Kidney (tissue), 14 donors: ENCODE results near the gene CCT7. TPM values are rescaled to one million over a fixed set of nuclear protein-coding genes. Genes with fewer than 3 reads are reported as not detected.

Experiments used
- DNase-seq, 5 donors: peaks; one replicate each; pipeline ENCODE4 v3.0.0-alpha.2; 2013 to 2020
- FAIRE-seq: peaks from 2 replicates; lab custom pipeline; 2012; peaks lifted over from hg19 to GRCh38; lab: Jason Lieb, UNC
- H3K27ac ChIP-seq, 2 donors: one replicate each; pipeline ENCODE4 v1.7.0; 2013; ENCODE audit warnings: low read depth in 2 of 2, low read length in 2 of 2, inconsistent platforms in 1 of 2
- H3K27me3 ChIP-seq: one replicate; pipeline ENCODE4 v1.7.1; 2013; ENCODE audit warnings: low read length, inconsistent platforms; ENCODE audit not compliant: control insufficient read depth, insufficient read depth
- H3K36me3 ChIP-seq, 3 donors: one replicate each; pipeline versions ENCODE4 v1.7.0 to v1.7.1; 2013; ENCODE audit warnings: low read length in 3 of 3, control low read depth in 1 of 3, inconsistent platforms in 1 of 3; ENCODE audit not compliant: insufficient read depth in 3 of 3, control insufficient read depth in 2 of 3
- H3K4me1 ChIP-seq, 3 donors: one replicate each; pipeline versions ENCODE4 v1.7.0 to v1.7.1; 2013; ENCODE audit warnings: low read length in 3 of 3, inconsistent platforms in 1 of 3, low read depth in 1 of 3; ENCODE audit not compliant: control insufficient read depth in 2 of 3, insufficient read depth in 2 of 3
- H3K4me3 ChIP-seq, 3 donors: one replicate each; pipeline versions ENCODE4 v1.7.0 to v1.8.1; 2013; ENCODE audit warnings: low read length in 3 of 3, control low read depth in 1 of 3, inconsistent platforms in 1 of 3
- H3K9ac ChIP-seq, 3 donors: one replicate each; pipeline versions ENCODE4 v1.7.0 to v1.7.1; 2013; ENCODE audit warnings: low read length in 3 of 3, control low read depth in 1 of 3, inconsistent platforms in 1 of 3
- H3K9me3 ChIP-seq, 3 donors: one replicate each; pipeline versions ENCODE4 v1.7.0 to v1.7.1; 2013; ENCODE audit warnings: low read length in 3 of 3, control low read depth in 1 of 3, inconsistent platforms in 1 of 3; ENCODE audit not compliant: control insufficient read depth in 2 of 3, insufficient read depth in 1 of 3
- intact Hi-C: fragments of 100-400 bp; cut with DNase I; formaldehyde crosslinking; loops from one replicate; pipeline ENCODE4 v1.11.1; 2022
- polyA plus RNA-seq: library from polyadenylated mRNA; stranded (reverse); fragments of 350-450 nt; fragmentation: Illumina TruSeq; extraction: RNeasy Lipid Tissue Mini Kit (QIAGEN cat#74804); gene quantifications from one replicate; pipeline ENCODE4 v1.2.3, GENCODE V29; 2014; ENCODE audit warnings: low read depth, low replicate concordance; ENCODE audit not compliant: insufficient read depth
- total RNA-seq: library from RNA; stranded (reverse); fragmentation: NEBNext Ultra II Directional; extraction: Animal tissue kit (Norgen Biotek cat#: 25700); gene quantifications from one replicate; pipeline ENCODE4 v1.2.1, GENCODE V29; 2021
- TF ChIP-seq, protein P1 (sequence below): IDR thresholded peaks from 3 replicates; pipeline ENCODE4 v1.5.1; 2012; ENCODE audit warnings: mild to moderate bottlenecking, moderate library complexity, borderline replicate concordance; ENCODE audit not compliant: insufficient read depth; ENCODE audit errors: extremely low read depth
- donor health status: control.
- donor health status: control.
- donor health status: control.
- donor health status: control.
- donor health status: control.
- donor health status: DM: yes; HTN: yes; CAD: no.
- donor health status: Normal renal cell carcinoma (clear cell type).

CCT7 gene
- total and polyA plus RNA-seq, 2 donors from 2014 or later: 164 to 173 TPM

DNA sequence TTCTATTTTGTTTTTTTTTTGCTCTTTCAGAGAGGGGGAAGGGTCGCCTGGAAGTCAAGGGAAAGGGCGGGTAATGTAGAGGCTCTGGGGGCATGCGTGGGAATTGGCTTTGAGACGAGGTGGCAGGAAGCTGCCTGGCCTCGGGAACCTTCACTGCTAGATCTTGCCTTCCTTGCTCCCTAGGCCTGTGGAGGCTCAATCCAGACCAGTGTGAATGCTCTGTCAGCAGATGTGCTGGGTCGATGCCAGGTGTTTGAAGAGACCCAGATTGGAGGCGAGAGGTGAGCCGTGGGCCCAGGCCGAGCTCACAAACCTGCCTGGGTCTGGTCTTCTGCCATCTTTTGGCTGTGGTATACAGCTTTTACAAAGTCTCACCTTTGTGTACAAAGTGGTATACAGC is 15.5 kb downstream of the CCT7 start:
- no peaks in the 10 kb centered on the region for H3K9me3 ChIP-seq
- no peaks in the 10 kb centered on the region for H3K4me1 ChIP-seq
- no peak overlapping the region for H3K9ac ChIP-seq
- FAIRE-seq: no peak
- no peak overlapping the region for H3K27ac ChIP-seq
- peaks cover 6 to 76% (median 66%) of the 10 kb centered on the region in 3 donors for H3K36me3 ChIP-seq
- no peak for DNase-seq
- H3K27me3 ChIP-seq: no peaks in the 10 kb centered on the region
- TF ChIP-seq, protein P1, sequence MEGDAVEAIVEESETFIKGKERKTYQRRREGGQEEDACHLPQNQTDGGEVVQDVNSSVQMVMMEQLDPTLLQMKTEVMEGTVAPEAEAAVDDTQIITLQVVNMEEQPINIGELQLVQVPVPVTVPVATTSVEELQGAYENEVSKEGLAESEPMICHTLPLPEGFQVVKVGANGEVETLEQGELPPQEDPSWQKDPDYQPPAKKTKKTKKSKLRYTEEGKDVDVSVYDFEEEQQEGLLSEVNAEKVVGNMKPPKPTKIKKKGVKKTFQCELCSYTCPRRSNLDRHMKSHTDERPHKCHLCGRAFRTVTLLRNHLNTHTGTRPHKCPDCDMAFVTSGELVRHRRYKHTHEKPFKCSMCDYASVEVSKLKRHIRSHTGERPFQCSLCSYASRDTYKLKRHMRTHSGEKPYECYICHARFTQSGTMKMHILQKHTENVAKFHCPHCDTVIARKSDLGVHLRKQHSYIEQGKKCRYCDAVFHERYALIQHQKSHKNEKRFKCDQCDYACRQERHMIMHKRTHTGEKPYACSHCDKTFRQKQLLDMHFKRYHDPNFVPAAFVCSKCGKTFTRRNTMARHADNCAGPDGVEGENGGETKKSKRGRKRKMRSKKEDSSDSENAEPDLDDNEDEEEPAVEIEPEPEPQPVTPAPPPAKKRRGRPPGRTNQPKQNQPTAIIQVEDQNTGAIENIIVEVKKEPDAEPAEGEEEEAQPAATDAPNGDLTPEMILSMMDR: no peak
- intact Hi-C loops: no loop called here
- no peak overlapping the region for H3K4me3 ChIP-seq

DNA sequence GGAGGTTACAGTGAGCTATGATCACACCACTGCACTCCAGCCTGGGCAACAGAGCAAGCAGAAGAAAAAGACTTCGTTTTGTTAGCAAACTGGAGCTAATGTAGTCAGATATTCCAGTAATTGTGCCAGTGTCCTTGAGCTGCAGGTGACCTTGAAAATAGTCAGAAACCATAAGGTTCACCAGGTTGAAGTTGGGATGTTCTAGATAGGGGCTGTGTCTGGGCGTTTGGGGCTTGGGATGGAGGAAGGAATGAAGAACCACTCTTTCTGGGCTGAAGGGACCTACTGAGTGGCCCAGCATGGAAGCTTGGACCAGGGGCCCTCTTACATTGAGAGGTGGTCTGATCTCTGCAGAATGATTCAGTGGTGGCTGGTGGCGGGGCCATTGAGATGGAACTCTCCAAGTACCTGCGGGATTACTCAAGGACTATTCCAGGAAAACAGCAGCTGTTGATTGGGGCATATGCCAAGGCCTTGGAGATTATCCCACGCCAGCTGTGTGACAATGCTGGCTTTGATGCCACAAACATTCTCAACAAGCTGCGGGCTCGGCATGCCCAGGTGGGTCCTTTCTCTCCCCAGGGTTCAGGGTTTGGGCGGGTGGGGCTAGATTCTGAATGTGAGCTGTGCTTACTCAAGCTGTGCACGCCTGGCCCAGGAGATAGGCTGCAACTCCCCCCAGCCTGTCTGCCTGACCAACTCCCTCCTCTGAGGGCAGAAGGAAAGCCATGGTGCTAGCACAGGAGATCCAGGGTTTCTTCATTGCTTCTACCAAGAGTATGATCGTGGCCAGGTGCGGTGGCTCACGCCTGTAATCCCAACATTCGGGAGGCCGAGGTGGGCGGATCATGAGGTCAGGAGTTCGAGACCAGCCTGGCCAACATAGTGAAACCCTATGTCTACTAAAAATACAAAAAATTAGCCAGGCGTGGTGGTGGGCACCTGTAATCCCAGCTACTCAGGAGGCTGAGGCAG is 17.1 kb downstream of the CCT7 start:
- H3K9me3 ChIP-seq: no peaks in the 10 kb centered on the region
- FAIRE-seq (no peak), DNase-seq (no peak)
- H3K4me3 ChIP-seq: no peak overlapping the region
- no peaks in the 10 kb centered on the region for H3K27me3 ChIP-seq
- intact Hi-C loops: no loop called here
- no peaks in the 10 kb centered on the region for H3K4me1 ChIP-seq
- H3K9ac ChIP-seq: no peak overlapping the region
- H3K36me3 ChIP-seq: peaks cover 4 to 61% (median 55%) of the 10 kb centered on the region in 3 donors
- H3K27ac ChIP-seq: no peak overlapping the region
- TF ChIP-seq, protein P1: no peak

DNA sequence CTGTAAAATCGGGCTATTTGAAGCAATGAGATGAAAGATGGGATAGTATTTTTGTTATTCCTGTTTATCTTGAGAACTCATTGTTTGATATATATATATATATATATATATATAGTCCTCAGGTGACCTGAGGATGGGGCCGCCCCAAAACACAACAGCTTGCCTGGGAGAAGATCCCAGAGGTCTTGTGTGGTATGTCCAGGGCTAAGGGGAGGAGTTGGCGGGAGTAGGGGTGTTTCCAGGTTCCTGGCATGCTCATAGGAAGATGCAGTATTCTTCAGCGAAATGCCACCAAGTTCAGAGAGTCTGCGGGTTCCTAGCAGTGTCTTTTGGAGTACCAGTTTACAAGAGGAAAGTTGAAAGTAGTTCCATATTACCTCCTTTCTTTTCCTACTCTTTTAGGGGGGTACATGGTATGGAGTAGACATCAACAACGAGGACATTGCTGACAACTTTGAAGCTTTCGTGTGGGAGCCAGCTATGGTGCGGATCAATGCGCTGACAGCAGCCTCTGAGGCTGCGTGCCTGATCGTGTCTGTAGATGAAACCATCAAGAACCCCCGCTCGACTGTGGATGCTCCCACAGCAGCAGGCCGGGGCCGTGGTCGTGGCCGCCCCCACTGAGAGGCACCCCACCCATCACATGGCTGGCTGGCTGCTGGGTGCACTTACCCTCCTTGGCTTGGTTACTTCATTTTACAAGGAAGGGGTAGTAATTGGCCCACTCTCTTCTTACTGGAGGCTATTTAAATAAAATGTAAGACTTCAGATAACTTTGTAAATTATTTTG is 18.3 kb downstream of the CCT7 start:
- Histone ChIP-seq H3K4me1 (no peaks in the 10 kb centered on the region), H3K4me3 (no peak overlapping the region), H3K27ac (no peak overlapping the region), H3K9me3 (no peaks in the 10 kb centered on the region), H3K9ac (no peak overlapping the region), H3K36me3 (peaks cover 4 to 51% (median 45%) of the 10 kb centered on the region in 3 donors), H3K27me3 (no peaks in the 10 kb centered on the region)
- FAIRE-seq (no peak), DNase-seq (no peak)
- TF ChIP-seq, protein P1: no peak
- intact Hi-C loops: no loop called here
